IPS-20b (cell line): Measurements from ENCODE around the gene NAP1L5.
A peak's percentile ranks its signal among the peaks of the same experiment; 100 is the strongest.

Experiments
- H3K27ac ChIP-seq: one replicate; pipeline ENCODE4 v1.5.1; 2013; ENCODE audit warnings: low read length
- H3K27me3 ChIP-seq: 2 replicates; pipeline ENCODE4 v1.6.1; 2013; ENCODE audit warnings: mild to moderate bottlenecking, low read length, inconsistent platforms; ENCODE audit not compliant: insufficient read depth
- H3K36me3 ChIP-seq: 2 replicates; pipeline ENCODE4 v1.6.1; 2013; ENCODE audit warnings: low read depth, mild to moderate bottlenecking, inconsistent platforms, low read length, moderate library complexity; ENCODE audit not compliant: insufficient read depth
- H3K4me1 ChIP-seq: 2 replicates; pipeline ENCODE4 v1.6.1; 2013; ENCODE audit warnings: mild to moderate bottlenecking, control low read depth, inconsistent platforms, low read length, moderate library complexity; ENCODE audit not compliant: insufficient read depth
- H3K4me3 ChIP-seq: 2 replicates; pipeline ENCODE4 v1.5.1; 2013; ENCODE audit warnings: mild to moderate bottlenecking, low read length, inconsistent platforms
- H3K9ac ChIP-seq: 2 replicates; pipeline ENCODE4 v1.6.1; 2013; ENCODE audit warnings: low read depth, mild to moderate bottlenecking, inconsistent platforms, low read length, moderate library complexity
- H3K9me3 ChIP-seq: 2 replicates; pipeline ENCODE4 v1.6.1; 2013; ENCODE audit warnings: mild to moderate bottlenecking, low read depth, low read length, inconsistent platforms; ENCODE audit not compliant: insufficient read depth

The NAP1L5 gene

DNA sequence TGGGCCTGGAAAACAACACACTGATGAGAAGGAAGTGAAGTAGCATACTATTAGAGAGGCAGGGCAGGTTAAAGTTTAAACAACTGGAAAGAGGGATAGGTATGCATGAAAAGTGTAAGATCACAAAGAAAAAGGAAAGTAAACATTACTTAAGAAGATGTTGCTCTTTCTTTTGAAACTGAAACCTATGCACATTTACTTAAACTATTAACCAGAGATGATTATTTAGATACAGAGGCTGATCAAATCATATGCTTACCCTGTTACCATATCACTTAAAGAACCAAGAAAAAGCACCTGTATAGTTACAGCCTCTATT lies 37.8 kb downstream of the NAP1L5 start:
- H3K27ac ChIP-seq: no peak overlapping the region
- H3K9me3 ChIP-seq: no peaks in the 10 kb centered on the region
- H3K4me1 ChIP-seq: no peaks in the 10 kb centered on the region
- no peaks in the 10 kb centered on the region for H3K36me3 ChIP-seq
- H3K27me3 ChIP-seq: no peaks in the 10 kb centered on the region
- no peak overlapping the region for H3K9ac ChIP-seq
- H3K4me3 ChIP-seq: no peak overlapping the region

DNA sequence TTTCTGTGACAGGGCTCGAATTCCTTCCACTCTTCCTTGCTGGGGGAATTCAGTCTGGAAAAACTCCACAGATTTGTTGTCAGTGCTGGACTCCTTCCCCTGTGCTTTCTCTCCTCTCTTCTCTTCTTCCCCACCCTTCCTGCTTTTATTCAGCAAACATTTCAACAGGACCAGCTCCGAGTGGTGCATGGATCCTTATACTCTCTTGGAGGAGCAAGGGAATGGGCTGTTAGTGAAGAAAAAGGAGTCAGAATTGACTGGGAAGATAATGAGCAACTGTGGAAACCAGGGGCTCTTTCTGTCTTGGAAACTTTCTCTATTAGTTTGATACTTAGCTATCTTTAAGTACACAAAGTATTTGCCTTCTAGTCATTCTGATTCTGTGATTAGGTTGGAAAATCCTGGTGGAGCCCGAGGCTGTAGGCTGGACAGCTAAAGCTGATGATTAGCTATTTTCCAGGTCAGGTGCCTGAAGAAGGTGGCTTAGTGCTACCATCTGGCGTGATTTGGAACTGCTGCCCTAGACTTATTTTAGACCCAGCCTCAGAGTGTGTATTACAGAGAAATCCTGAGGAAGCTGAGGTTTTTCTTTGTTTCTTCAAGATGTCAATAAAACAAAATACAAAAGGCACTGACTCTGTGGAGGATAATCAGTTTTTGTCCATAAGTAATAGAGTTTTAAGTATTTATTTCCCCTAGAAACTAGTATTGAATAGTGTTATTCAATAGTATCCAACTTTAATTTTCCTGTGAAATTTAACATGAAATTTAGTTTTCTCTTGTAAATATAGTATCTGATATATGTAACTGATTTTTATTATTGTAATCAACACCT lies 38.4 kb downstream of the NAP1L5 start:
- Histone ChIP-seq H3K27ac (no peak overlapping the region), H3K9ac (no peak overlapping the region), H3K4me1 (no peaks in the 10 kb centered on the region), H3K36me3 (no peaks in the 10 kb centered on the region), H3K9me3 (no peaks in the 10 kb centered on the region), H3K27me3 (no peaks in the 10 kb centered on the region), H3K4me3 (no peak overlapping the region)

DNA sequence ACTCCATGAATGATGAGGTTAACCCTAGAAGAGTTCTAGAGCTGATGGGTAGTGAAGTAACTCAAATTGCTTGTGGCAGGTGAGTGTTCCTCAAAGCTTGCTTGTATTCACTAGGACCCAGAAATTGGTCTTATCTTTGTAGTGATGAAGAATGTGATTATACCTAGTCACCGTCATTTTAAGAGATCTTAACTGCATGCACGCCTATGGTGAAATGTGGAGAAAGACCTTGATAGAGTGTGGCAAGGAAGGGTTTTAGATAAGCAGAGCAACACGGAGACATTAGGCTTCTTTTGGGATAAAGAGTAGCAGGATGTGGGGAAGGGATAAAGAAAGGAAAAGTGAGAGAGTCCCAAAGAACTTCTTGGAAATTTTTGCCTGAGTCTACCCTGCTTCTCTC lies 42.4 kb downstream of the NAP1L5 start:
- no peak overlapping the region for H3K4me3 ChIP-seq
- H3K36me3 ChIP-seq: no peaks in the 10 kb centered on the region
- H3K27me3 ChIP-seq: no peaks in the 10 kb centered on the region
- no peak overlapping the region for H3K27ac ChIP-seq
- no peaks in the 10 kb centered on the region for H3K9me3 ChIP-seq
- H3K4me1 ChIP-seq: peaks cover 3% of the 10 kb centered on the region; the same call in 1 of the 2 replicates
- H3K9ac ChIP-seq: no peak overlapping the region

DNA sequence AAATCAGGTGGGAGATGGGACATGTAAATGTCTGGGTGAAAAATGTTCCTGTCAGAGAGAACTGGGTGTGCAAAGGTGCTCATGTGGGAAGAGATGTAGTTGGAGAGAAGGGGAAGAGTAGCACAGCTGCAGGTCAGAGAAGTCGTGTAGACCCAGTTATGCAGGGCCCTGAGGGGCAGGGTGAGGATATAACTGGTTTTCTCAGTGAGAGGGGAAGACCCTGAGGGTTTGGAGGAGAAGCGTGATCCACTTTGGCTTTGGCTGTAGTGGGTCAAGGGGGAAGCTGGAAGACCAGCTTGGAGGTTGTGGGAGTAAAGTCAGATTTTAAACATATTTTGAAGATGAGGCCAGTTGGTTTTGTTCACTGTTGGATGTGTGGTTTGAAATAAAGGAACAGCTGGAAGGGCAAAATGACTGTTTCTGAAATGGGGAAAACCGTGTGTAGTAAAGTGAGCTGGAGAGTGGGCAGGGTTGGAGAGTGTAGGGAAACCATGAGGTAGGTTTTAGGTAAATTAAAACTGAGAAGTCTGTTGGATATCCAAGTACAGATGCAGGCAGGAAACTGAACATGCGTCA lies 44.2 kb downstream of the NAP1L5 start:
- Histone ChIP-seq H3K27me3 (no peaks in the 10 kb centered on the region), H3K9ac (no peak overlapping the region), H3K4me3 (no peak overlapping the region), H3K4me1 (peaks cover 3% of the 10 kb centered on the region; the same call in 1 of the 2 replicates), H3K27ac (no peak overlapping the region), H3K36me3 (no peaks in the 10 kb centered on the region), H3K9me3 (no peaks in the 10 kb centered on the region)

DNA sequence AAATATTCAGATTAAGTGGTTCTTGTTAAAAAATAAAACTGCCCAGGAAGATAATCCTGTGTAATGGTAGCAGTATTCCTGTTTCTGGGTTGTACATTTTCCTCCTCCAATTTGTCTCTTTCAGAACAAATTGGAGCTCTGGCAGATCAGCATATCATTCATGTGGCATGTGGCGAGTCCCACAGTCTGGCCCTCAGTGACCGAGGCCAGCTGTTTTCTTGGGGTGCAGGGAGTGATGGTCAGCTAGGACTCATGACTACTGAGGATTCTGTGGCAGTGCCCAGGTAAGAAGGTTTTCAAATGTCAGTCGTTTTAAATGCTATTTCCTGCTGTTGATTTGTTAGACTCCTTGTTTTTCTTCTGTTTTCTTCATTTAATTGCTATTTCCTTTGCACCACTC lies 47.9 kb downstream of the NAP1L5 start:
- Histone ChIP-seq H3K27me3 (no peaks in the 10 kb centered on the region), H3K27ac (no peak overlapping the region), H3K4me1 (peaks cover 25% of the 10 kb centered on the region), H3K4me3 (no peak overlapping the region), H3K36me3 (no peaks in the 10 kb centered on the region), H3K9ac (no peak overlapping the region), H3K9me3 (no peaks in the 10 kb centered on the region)

DNA sequence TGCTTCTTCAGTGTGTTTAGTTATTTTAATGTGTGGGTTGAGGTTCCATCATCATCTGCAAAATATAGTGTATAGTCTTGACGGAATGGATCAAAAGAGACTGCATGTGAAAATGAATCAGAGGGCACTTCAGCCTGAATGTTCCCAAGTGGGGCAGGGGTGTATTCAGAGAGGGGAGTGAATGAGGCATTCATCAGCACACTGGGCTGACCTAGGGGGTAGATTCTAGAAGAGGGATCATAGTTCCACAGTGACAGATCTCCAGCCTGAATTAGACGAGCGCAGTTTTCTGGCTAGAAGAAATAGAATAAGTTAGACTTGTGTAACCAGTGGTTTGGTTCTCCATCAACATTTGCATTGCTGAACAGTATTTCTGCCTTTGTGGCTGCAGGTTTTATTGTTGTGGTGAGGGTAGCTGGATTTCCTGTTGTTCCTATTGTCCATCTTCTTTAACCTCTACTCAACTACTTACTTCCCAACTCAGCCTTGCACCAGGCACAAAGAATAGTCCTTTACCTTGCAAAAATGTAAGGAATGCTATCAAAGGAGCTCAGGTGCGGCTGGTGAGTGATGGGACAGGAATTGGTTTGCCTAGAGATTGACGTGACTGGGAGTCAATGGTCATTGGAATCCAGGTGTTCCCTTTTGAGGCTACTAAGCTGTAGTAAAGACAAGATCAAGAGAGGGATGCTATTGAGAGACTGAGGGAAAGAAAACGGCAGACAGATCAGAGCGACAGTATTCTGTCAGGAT lies 50.9 kb downstream of the NAP1L5 start:
- H3K27ac ChIP-seq: no peak overlapping the region
- H3K9ac ChIP-seq: no peak overlapping the region

DNA sequence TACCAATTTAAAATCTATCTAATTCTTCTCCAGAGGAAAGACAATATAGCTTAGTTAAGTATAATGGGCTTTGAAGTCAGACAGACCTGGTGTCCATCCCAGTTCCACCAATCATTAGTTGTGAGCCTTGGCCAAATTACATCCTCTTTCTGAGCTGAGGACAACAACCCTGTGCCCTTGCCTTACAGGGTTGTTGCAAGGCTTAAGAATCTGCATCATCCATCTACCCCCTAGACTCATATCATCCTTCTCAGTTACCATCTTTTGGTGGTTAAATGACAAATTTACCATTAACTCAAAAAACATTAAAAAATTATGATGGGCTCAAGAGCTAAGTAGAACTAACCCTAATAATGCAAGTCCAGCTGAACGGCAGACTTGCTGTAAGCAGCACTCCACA lies 51.6 kb downstream of the NAP1L5 start:
- Histone ChIP-seq H3K27ac (no peak overlapping the region), H3K9me3 (peaks cover 9% of the 10 kb centered on the region), H3K4me3 (no peak overlapping the region), H3K9ac (no peak overlapping the region), H3K4me1 (peaks cover 22% of the 10 kb centered on the region), H3K27me3 (no peaks in the 10 kb centered on the region), H3K36me3 (no peaks in the 10 kb centered on the region)

More for the DNA sequence above, 50.9 kb downstream of the NAP1L5 start:
- Histone ChIP-seq H3K36me3 (no peaks in the 10 kb centered on the region), H3K4me3 (peak overlapping the region; percentile 16; the same call in 1 of the 2 replicates), H3K9me3 (peaks cover 9% of the 10 kb centered on the region), H3K4me1 (peaks cover 22% of the 10 kb centered on the region), H3K27me3 (no peaks in the 10 kb centered on the region)
